ENCODE measurements around the gene FBLN2.

Gene FBLN2

DNA sequence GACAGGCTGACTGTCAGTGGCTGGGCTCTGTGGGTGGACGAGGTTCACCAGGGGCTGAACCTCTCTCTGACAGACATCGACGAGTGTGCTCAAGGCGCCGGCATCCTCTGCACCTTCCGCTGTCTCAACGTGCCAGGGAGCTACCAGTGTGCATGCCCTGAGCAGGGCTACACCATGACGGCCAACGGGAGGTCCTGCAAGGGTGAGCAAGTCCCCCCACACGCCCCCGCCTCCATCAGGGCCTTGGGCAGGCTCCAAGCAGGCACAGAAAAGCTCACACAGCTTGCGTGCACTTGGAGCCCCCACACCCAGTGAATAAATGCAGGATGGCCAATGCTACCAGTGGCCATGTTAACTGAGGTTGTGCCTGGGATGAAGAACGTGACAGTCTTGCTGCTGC, 82.3 kb downstream of the FBLN2 start:
- TF ChIP-seq, protein P1, sequence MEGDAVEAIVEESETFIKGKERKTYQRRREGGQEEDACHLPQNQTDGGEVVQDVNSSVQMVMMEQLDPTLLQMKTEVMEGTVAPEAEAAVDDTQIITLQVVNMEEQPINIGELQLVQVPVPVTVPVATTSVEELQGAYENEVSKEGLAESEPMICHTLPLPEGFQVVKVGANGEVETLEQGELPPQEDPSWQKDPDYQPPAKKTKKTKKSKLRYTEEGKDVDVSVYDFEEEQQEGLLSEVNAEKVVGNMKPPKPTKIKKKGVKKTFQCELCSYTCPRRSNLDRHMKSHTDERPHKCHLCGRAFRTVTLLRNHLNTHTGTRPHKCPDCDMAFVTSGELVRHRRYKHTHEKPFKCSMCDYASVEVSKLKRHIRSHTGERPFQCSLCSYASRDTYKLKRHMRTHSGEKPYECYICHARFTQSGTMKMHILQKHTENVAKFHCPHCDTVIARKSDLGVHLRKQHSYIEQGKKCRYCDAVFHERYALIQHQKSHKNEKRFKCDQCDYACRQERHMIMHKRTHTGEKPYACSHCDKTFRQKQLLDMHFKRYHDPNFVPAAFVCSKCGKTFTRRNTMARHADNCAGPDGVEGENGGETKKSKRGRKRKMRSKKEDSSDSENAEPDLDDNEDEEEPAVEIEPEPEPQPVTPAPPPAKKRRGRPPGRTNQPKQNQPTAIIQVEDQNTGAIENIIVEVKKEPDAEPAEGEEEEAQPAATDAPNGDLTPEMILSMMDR (conservative IDR thresholded peaks at IDR 0.05), result no peak

DNA sequence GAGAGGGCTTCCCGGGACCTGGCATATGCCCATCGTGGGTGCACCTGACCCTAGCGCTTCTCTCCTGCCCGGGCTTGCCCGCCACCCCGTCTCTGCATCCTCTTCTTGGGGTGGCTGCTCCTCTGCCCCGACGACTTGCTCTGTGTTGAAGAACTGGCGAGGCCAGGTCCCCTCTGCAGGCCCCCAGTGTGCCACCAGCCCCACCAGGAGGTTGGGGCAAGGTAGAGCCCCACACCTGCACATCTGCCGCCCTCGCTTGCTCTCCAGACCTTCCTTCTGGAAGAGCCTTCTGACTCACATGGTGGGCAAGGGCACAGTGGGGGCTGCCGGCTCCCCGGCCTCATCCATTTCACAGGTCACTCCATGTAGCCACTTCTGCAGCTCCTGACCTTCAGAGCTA, 84.3 kb downstream of the FBLN2 start:
- no peak overlapping the region for H3K27ac ChIP-seq

More for the DNA sequence above, 82.3 kb downstream of the FBLN2 start:
- no peak overlapping the region for H3K27ac ChIP-seq

DNA sequence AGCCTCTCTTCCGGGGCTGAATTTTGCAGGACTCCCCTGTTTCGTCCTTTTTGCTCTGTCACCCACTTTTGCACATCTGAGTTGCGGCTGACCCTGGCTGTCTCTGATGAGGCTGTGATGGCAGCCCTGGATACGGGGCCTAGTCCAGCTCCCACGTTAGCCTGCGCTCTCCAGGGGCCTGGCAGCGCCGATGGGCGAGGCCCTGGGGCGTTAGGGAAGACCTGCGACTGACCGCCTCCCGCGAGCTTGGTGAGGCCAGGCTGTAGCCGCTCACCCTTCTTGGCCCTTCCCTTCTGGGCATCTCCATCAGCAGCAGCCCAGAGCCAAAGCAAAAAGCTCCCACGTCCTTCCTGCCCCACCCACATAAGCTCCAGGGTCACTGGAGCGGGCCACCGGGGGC, 85.2 kb downstream of the FBLN2 start:
- H3K27ac ChIP-seq, result no peak overlapping the region
- TF ChIP-seq, protein P1 (conservative IDR thresholded peaks at IDR 0.05), result no peak

More for the DNA sequence above, 84.3 kb downstream of the FBLN2 start:
- TF ChIP-seq, protein P1 (conservative IDR thresholded peaks at IDR 0.05), result no peak

DNA sequence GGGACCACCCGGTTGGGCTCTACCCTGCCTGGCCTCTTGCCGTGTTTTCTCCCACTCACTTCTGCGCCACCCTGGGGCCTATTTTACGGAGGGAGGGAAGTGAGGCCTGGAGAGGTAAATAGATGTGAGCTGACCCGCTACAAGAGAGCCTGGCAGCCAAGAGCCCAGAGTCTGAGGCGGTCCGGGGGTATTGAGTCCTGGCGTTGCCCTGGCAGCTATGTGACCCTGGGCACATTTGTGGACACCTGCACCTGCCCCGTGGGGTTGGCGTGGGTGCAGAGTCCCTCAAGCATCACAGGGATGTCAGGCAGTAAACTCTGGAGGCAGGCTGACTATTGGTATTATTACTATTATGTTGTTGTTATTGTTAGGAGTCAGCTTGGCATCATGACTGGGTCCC, 85.7 kb downstream of the FBLN2 start:
- TF ChIP-seq, protein P1 (conservative IDR thresholded peaks at IDR 0.05), result no peak
- no peak overlapping the region for H3K27ac ChIP-seq

DNA sequence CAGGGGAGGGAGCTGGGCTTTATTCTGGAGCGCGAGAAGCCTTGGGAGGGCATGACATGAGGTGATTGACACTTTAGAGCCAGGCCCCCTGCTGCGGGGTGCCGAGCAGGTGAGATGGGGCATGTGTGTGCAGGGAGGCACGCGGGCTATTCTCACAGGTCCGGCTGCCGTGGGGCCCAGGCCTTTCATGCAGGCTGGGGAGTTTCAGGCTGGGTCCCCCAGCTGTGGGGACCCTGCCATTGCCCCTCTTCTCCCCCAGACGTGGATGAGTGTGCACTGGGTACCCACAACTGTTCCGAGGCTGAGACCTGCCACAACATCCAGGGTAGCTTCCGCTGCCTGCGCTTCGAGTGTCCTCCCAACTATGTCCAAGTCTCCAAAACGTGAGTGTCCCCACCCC, 87.3 kb downstream of the FBLN2 start:
- no peak overlapping the region for H3K27ac ChIP-seq
- TF ChIP-seq, protein P1 (conservative IDR thresholded peaks at IDR 0.05), result no peak

DNA sequence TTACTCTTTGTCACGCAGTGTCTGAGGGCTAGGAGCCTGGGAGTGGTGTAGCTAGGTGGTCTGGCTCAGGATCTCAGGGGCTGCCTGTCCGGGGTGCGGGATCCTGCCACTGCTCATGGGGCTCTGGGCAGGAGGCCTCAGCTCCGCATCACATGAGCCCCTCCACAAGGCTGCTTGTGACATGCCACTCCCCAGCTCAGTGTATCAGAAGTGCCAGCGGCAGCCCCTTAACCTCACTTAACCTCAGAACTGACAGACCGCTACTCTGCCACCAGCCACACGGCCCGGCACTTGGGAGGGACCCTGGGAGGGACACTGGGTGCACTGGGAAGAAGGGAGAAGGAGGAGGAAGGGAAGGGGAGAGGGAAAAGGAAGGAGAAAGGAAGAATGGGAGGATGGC, 87.9 kb downstream of the FBLN2 start:
- TF ChIP-seq, protein P1 (conservative IDR thresholded peaks at IDR 0.05), result no peak
- H3K27ac ChIP-seq, result no peak overlapping the region

DNA sequence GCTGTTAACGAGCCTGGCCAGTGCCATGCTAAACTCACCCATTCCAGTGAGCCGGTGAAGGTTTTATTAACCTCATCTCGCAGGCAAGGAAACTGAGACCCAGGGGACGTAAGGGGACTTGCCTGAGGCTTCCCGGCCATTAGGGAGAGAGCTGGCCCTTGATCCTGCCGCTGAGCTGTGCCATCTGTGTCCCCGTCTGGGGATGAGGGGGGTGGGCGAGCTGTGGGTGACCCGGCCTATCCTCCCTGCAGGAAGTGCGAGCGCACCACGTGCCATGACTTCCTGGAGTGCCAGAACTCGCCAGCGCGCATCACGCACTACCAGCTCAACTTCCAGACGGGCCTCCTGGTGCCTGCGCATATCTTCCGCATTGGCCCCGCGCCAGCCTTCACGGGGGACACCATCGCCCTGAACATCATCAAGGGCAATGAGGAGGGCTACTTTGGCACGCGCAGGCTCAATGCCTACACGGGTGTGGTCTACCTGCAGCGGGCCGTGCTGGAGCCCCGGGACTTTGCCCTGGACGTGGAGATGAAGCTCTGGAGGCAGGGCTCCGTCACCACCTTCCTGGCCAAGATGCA, 88.5 kb downstream of the FBLN2 start:
- H3K27ac ChIP-seq, result no peak overlapping the region
- TF ChIP-seq, protein P1 (conservative IDR thresholded peaks at IDR 0.05), result no peak

All from VCaP (cell line).